Osteocyte (in vitro differentiated cells): ENCODE measurements around the gene C6orf52. TPM values are rescaled to one million over a fixed set of nuclear protein-coding genes. Genes with fewer than 3 reads are reported as not detected.
"Not testable (repeated sequence)": the region's sequence is repeated elsewhere in the genome, so short reads cannot be mapped to it uniquely, and the experiment has no call there.

Experiments used
- DNase-seq: peaks from one replicate; pipeline ENCODE4 v3.0.0; 2021; ENCODE audit warnings: mixed read lengths; ENCODE audit not compliant: unreplicated experiment; ENCODE audit errors: extremely low spot score
- H3K27ac Mint-ChIP-seq: one replicate; pipeline ENCODE4 v1.8.0; 2021; ENCODE audit warnings: mild to moderate bottlenecking, mixed read lengths; ENCODE audit not compliant: unreplicated experiment
- H3K27me3 Mint-ChIP-seq: one replicate; pipeline ENCODE4 v1.8.0; 2021; ENCODE audit warnings: mixed read lengths; ENCODE audit not compliant: unreplicated experiment
- H3K36me3 Mint-ChIP-seq: one replicate; pipeline ENCODE4 v1.8.0; 2021; ENCODE audit warnings: mixed read lengths; ENCODE audit not compliant: unreplicated experiment
- H3K4me1 Mint-ChIP-seq: one replicate; pipeline ENCODE4 v1.8.0; 2021; ENCODE audit warnings: mixed read lengths; ENCODE audit not compliant: unreplicated experiment
- H3K4me3 Mint-ChIP-seq: one replicate; pipeline ENCODE4 v1.8.0; 2021; ENCODE audit warnings: mild to moderate bottlenecking, moderate library complexity, mixed read lengths; ENCODE audit not compliant: unreplicated experiment
- H3K9me3 Mint-ChIP-seq: one replicate; pipeline ENCODE4 v1.8.0; 2021; ENCODE audit warnings: mixed read lengths; ENCODE audit not compliant: unreplicated experiment
- CTCF ChIP-seq: fragments of 200-600 bp; sonication (generic); IDR thresholded peaks from 2 replicates; pipeline ENCODE4 v1.5.0; 2021; ENCODE audit warnings: antibody characterized with exemption, mild to moderate bottlenecking, moderate library complexity
- long read RNA-seq: library from polyadenylated mRNA; unstranded; transcript quantifications from one replicate; pipeline ENCODE4 v2.0.0, GENCODE V29; 2021
- total RNA-seq: library from RNA; stranded (reverse); gene quantifications from 2 replicates; pipeline ENCODE4 v1.2.1, GENCODE V29; 2021

The C6orf52 gene
- 0.73 and 0.84 TPM in 2 replicates for total RNA-seq
- long read RNA-seq, partial matches to known transcripts: 0 of 1 reads
- long read RNA-seq, other reads (novel, unspliced or antisense): 1 of 1 reads

- peaks cover 6% of the 10 kb centered on the region for H3K36me3 Mint-ChIP-seq
- no peaks in the 10 kb centered on the region for H3K27me3 Mint-ChIP-seq
- peak within 1 kb of the TSS; percentile 98 for H3K4me3 Mint-ChIP-seq
- H3K27ac Mint-ChIP-seq: peak within 1 kb of the TSS; percentile 100
- peak; percentile 93 for DNase-seq
- H3K9me3 Mint-ChIP-seq: no peaks in the 10 kb centered on the region
- no peak for TF ChIP-seq CTCF
- H3K4me1 Mint-ChIP-seq: peaks cover 31% of the 10 kb centered on the region
Measured at GRCh38 chr6:10694302-10695085, at the start of gene C6orf52, which contains the start of gene PAK1IP1. TSS of gene C6orf52 (minus strand) at chr6:10694616. CDS start at chr6:10687550, 7,066 bp downstream. TSS of gene PAK1IP1 (plus strand) at chr6:10694972. CDS start at chr6:10694986, 14 bp downstream.

DNA sequence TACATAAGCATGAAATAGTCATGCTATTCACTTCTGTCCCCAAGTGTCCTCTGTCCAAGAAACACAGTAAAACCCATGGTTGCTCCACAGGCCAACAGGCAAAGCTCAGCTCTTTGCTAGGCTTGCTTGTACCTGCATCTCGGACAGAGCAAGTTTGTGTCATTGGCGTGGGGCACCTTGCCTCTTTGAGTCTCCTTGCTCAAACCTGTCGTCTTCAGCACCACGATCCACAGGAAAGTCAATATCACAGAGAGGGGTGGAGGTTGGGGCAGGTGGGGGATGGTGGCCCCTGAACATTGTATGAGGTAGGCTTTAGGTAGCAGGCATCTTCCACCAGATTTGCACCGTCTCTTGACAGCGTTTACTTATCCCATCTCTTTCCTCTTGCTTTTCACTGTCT, 49.1 kb upstream of the C6orf52 start:
- TF ChIP-seq CTCF: no peak
- Mint-ChIP-seq H3K36me3 (peaks cover 3% of the 10 kb centered on the region), H3K27me3 (no peaks in the 10 kb centered on the region), H3K9me3 (no peaks in the 10 kb centered on the region), H3K27ac (no peak overlapping the region), H3K4me1 (peaks cover 10% of the 10 kb centered on the region), H3K4me3 (no peak overlapping the region)
- DNase-seq: no peak

GRCh38 chr6:10742251-10742650, 47.8 kb upstream of the C6orf52 start:
- no peaks in the 10 kb centered on the region for H3K9me3 Mint-ChIP-seq
- TF ChIP-seq CTCF: no peak
- DNase-seq: no peak
- H3K27me3 Mint-ChIP-seq: no peaks in the 10 kb centered on the region
- H3K36me3 Mint-ChIP-seq: peaks cover 3% of the 10 kb centered on the region
- H3K4me3 Mint-ChIP-seq: no peak overlapping the region
- H3K27ac Mint-ChIP-seq: no peak overlapping the region
- H3K4me1 Mint-ChIP-seq: peaks cover 7% of the 10 kb centered on the region

DNA sequence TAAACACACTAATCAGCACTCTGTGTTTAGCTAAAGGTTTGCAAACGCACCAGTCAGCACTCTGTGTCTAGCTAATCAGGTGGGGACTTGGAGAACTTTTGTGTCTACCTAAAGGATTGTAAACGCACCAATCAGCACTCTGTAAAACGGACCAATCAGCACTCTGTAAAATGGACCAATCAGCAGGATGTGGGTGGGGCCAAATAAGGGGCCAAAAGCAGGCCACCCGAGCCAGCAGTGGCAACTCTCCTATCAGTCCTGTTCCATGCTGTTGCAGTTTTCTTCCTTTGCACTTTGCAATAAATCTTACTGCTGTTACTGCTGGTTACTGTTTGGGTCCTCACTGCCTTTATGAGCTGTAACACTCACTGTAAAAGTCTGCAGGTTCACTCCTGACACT, 47.2 kb upstream of the C6orf52 start:
- not testable (repeated sequence) for DNase-seq, H3K4me1 Mint-ChIP-seq, H3K4me3 Mint-ChIP-seq, H3K27me3 Mint-ChIP-seq, H3K9me3 Mint-ChIP-seq, H3K27ac Mint-ChIP-seq, H3K36me3 Mint-ChIP-seq

DNA sequence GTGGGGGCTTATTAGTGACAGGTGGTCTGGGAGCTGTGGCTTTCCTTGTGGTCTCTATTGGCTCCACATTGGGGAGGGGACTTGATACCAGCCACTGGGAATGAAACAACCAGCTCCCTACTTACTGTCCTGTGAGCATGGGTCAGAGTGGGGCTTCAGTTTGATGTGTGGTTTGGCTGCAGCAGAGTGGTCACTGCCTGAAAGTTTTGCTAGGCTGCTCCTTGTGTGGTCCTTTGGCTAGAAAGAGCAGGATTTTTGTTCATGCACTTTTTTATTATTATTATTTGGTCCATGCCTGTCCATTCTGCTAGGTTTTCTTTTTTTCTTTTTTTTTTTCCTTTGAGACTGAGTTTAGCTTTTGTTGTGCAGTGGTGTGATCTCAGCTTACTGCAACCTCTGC, 45.6 kb upstream of the C6orf52 start:
- H3K27ac Mint-ChIP-seq: no peak overlapping the region
- H3K9me3 Mint-ChIP-seq: no peaks in the 10 kb centered on the region
- no peak for DNase-seq
- H3K36me3 Mint-ChIP-seq: peaks cover 3% of the 10 kb centered on the region
- no peaks in the 10 kb centered on the region for H3K27me3 Mint-ChIP-seq
- H3K4me3 Mint-ChIP-seq: no peak overlapping the region
- peaks cover 8% of the 10 kb centered on the region for H3K4me1 Mint-ChIP-seq
- TF ChIP-seq CTCF: no peak
